ENCODE measurements around the gene DKK3. TPM values are rescaled to one million over a fixed set of nuclear protein-coding genes. Genes with fewer than 3 reads are reported as not detected.

DKK3 gene
- total RNA-seq (10 to 100 TPM; 35.0 to 63.8 (median 54.7) TPM), polyA plus RNA-seq (10 to 100 TPM; 21.8 to 36.7 (median 29.6) TPM)
- long read RNA-seq, donor 1, partial matches to known transcripts = 14 of 15 reads
- long read RNA-seq, donor 1, other reads (novel, unspliced or antisense) = 0 of 15 reads
- long read RNA-seq, donor 2, transcript DKK3-201 (8 exons, 2,636 nt) = major isoform, 5 of 34 reads
- long read RNA-seq, donor 2, partial matches to known transcripts = 29 of 34 reads
- long read RNA-seq, donor 2, other reads (novel, unspliced or antisense) = 0 of 34 reads
- long read RNA-seq, donor 3, partial matches to known transcripts = 0 of 3 reads
- long read RNA-seq, donor 3, other reads (novel, unspliced or antisense) = 0 of 3 reads
- long read RNA-seq, donor 4, partial matches to known transcripts = 0 of 1 reads
- long read RNA-seq, donor 4, other reads (novel, unspliced or antisense) = 0 of 1 reads
- long read RNA-seq, donor 5, transcript DKK3-201 (8 exons, 2,636 nt) = major isoform, 5 of 18 reads
- long read RNA-seq, donor 5, partial matches to known transcripts = 8 of 18 reads
- long read RNA-seq, donor 5, other reads (novel, unspliced or antisense) = 0 of 18 reads
- long read RNA-seq, donor 6, transcript DKK3-201 (8 exons, 2,636 nt) = major isoform, 6 of 68 reads
- long read RNA-seq, donor 6, partial matches to known transcripts = 60 of 68 reads
- long read RNA-seq, donor 6, other reads (novel, unspliced or antisense) = 0 of 68 reads
- long read RNA-seq, donor 7, transcript DKK3-215 (3 exons, 1,087 nt) = major isoform, 7 of 20 reads
- long read RNA-seq, donor 7, transcript DKK3-201 (8 exons, 2,636 nt) = major isoform, 7 of 20 reads
- long read RNA-seq, donor 7, partial matches to known transcripts = 5 of 20 reads
- long read RNA-seq, donor 7, other reads (novel, unspliced or antisense) = 0 of 20 reads
- long read RNA-seq, donor 8, partial matches to known transcripts = 0 of 6 reads
- long read RNA-seq, donor 8, other reads (novel, unspliced or antisense) = 0 of 6 reads
- long read RNA-seq, donor 9, transcript DKK3-215 (3 exons, 1,087 nt) = major isoform, 8 of 10 reads
- long read RNA-seq, donor 9, partial matches to known transcripts = 0 of 10 reads
- long read RNA-seq, donor 9, other reads (novel, unspliced or antisense) = 0 of 10 reads
- long read RNA-seq, donor 10, partial matches to known transcripts = 0 of 3 reads
- long read RNA-seq, donor 10, other reads (novel, unspliced or antisense) = 0 of 3 reads

GRCh38 chr11:12007769-12008737 is at the start of gene DKK3:
TSS of gene DKK3 (minus strand) at chr11:12008626. CDS start at chr11:12008582, 44 bp downstream.
- TF ChIP-seq POLR2A (IDR thresholded peaks at IDR 0.05) = no peak
- TF ChIP-seq CTCF (IDR thresholded peaks at IDR 0.05) = no peak
- no peak for TF ChIP-seq EP300 (IDR thresholded peaks at IDR 0.05)
- no peak for TF ChIP-seq POLR2AphosphoS5 (IDR thresholded peaks at IDR 0.05)
- DNase-seq = peak in 1 of 2 donors; percentile 64
- Histone ChIP-seq H3K36me3 (no peaks in the 10 kb centered on the region), H3K4me3 (peak within 1 kb of the TSS; percentile 59 to 76 (median 67)), H3K9me3 (no peaks in the 10 kb centered on the region), H3K27me3 (peaks cover 0 to 34% (median 24%) of the 10 kb centered on the region in 3 donors), H3K4me1 (peaks cover 16 to 51% (median 29%) of the 10 kb centered on the region in 4 donors), H3K27ac (peak within 1 kb of the TSS; percentile 54 to 78 (median 73))
- intact Hi-C loops (cut with DNase I; ENCODE audit: low total_unique reads) = no loop called here
- WGBS, 5 donors = 2 to 14% (median 10%) methylated on average over 19 to 71 of the region's 71 CpGs

- intact Hi-C loops (cut with DNase I; ENCODE audit: low total_unique reads) = no loop called here
- 93 to 99% (median 97%) methylated on average over 8 of the region's 8 CpGs for WGBS, 5 donors
- Histone ChIP-seq H3K36me3 (no peaks in the 10 kb centered on the region), H3K27ac (no peak overlapping the region), H3K9me3 (peaks cover 0 to 5% (median 0%) of the 10 kb centered on the region in 4 donors), H3K4me3 (no peak overlapping the region), H3K27me3 (no peaks in the 10 kb centered on the region), H3K4me1 (peaks cover 0 to 12% (median 3%) of the 10 kb centered on the region in 4 donors)
- DNase-seq = no peak
- no peak for TF ChIP-seq CTCF (IDR thresholded peaks at IDR 0.05)
- TF ChIP-seq POLR2AphosphoS5 (IDR thresholded peaks at IDR 0.05) = no peak
- no peak for TF ChIP-seq EP300 (IDR thresholded peaks at IDR 0.05)
- no peak for TF ChIP-seq POLR2A (IDR thresholded peaks at IDR 0.05)
These were observed 49.0 kb upstream of the DKK3 start for GRCh38 chr11:12057299-12057980.

GRCh38 chr11:12056119-12056518 is 47.7 kb upstream of the DKK3 start:
- WGBS, 5 donors = 57 to 92% (median 78%) methylated on average over 3 of the region's 3 CpGs
- H3K9me3 ChIP-seq = peaks cover 0 to 5% (median 0%) of the 10 kb centered on the region in 4 donors
- H3K4me1 ChIP-seq = peaks cover 5 to 18% (median 6%) of the 10 kb centered on the region in 4 donors
- H3K27me3 ChIP-seq = no peaks in the 10 kb centered on the region
- no peaks in the 10 kb centered on the region for H3K36me3 ChIP-seq
- TF ChIP-seq CTCF (IDR thresholded peaks at IDR 0.05) (no peak), POLR2A (IDR thresholded peaks at IDR 0.05) (no peak), EP300 (IDR thresholded peaks at IDR 0.05) (no peak), POLR2AphosphoS5 (IDR thresholded peaks at IDR 0.05) (no peak)
- no peak for DNase-seq
- H3K27ac ChIP-seq = no peak overlapping the region
- H3K4me3 ChIP-seq = no peak overlapping the region
- intact Hi-C loops (cut with DNase I; ENCODE audit: low total_unique reads) = no loop called here
